GM12873 (cell line): ENCODE data around the gene ART4.

Experiments
- TF ChIP-seq, protein P1 (sequence below): IDR thresholded peaks from 2 replicates; pipeline ENCODE4 v1.5.1; 2012; ENCODE audit warnings: low read depth, mild to moderate bottlenecking, moderate library complexity, low read length, control low read depth; ENCODE audit not compliant: insufficient read depth; ENCODE audit errors: missing control alignments

ART4 gene

DNA sequence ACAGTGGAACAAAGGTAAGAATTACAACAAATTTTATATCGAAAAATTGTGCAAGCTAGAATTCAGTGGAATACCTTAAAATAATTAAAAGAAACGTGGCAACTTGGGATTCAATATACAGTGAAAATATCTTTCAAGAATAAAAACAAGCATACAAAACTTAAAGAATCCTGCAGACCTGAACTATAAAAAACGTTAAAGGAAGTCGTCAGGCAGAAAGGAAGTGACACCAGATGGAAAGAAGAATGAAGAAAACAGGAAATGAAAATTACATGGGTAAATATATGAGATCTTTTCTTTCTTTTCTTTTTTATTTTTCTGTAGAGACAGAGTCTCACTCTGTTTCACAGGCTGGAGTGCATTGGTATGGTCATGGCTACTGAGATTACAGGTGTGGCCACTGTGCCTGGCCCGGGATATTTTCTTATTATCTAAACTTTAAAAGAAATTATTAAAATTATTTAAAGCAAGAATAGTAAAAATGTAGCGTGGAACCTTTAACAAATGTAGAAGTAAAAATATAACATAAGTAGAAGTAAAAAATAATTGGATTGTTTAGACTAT, 37.6 kb upstream of the ART4 start:
- TF ChIP-seq, protein P1, sequence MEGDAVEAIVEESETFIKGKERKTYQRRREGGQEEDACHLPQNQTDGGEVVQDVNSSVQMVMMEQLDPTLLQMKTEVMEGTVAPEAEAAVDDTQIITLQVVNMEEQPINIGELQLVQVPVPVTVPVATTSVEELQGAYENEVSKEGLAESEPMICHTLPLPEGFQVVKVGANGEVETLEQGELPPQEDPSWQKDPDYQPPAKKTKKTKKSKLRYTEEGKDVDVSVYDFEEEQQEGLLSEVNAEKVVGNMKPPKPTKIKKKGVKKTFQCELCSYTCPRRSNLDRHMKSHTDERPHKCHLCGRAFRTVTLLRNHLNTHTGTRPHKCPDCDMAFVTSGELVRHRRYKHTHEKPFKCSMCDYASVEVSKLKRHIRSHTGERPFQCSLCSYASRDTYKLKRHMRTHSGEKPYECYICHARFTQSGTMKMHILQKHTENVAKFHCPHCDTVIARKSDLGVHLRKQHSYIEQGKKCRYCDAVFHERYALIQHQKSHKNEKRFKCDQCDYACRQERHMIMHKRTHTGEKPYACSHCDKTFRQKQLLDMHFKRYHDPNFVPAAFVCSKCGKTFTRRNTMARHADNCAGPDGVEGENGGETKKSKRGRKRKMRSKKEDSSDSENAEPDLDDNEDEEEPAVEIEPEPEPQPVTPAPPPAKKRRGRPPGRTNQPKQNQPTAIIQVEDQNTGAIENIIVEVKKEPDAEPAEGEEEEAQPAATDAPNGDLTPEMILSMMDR, result no peak

DNA sequence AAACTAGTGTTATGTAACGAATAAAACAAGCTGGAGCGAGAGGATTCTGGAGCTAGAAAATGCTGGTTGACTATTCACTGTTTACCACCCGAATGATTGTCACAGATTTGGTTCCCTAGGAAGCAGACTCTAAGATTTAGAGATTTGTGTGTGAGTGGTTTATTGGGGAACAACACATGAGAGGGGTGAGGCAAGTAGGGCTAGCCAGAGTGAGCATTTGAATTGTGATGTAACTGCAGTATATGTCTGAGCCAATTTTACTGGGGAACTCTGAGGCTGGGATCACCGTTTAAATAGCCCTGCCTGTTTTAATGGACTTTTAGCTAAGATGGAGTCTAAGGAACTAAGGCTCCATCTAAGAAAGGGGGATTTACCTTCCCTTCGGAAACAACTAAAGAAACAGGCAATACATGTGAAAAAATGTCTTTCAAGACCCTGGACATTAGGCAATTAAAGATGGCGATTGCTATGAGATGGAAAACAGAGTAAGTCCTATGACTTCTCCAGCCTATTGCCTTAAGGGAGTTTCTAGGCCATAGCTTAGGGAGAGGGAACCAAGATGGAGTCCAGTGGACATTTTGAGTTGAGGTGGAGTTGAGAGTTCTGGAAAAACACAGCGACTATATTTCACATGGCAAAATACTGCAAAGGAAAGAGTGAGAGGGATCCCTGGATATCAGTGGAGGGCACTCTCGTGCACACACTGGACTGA, 36.1 kb upstream of the ART4 start:
- TF ChIP-seq, protein P1, result no peak

DNA sequence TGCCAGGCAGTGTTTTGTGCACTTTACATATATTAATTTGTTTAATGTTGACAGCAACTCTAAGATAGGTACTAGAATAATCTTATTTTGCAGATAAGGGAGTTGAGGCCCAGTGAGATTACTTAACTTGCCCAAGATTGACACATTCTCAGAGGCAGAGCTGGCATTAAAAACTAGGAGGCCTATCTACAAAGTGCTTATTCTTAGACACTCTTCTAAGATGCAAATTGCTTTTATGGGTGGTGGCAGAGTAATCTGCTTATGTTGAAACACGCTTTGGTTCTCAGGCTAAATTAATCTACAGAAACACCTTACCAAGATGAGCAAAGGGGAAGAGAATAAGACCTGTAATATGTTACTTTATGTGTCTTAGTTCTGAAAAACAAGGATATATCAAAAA, 35.2 kb upstream of the ART4 start:
- TF ChIP-seq, protein P1, result no peak

DNA sequence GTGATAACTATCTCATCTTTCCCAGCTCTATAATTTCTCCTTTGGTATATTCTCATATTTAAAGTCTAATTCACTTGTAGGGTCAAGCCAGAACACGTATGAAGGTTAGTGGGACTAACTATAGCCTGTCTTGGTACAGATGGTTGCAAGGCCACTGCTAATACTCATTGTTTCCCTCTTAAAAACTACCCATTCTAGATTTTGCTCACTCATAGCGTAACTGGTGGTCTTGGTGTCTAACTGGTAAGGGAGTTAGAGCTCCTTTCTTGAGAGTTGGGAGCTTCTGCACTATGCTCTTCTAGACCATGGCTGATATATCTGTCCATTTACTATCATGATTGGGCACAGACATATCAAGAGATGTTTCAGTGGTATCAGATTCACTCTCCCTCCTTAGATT, 33.5 kb upstream of the ART4 start:
- TF ChIP-seq, protein P1, result no peak

DNA sequence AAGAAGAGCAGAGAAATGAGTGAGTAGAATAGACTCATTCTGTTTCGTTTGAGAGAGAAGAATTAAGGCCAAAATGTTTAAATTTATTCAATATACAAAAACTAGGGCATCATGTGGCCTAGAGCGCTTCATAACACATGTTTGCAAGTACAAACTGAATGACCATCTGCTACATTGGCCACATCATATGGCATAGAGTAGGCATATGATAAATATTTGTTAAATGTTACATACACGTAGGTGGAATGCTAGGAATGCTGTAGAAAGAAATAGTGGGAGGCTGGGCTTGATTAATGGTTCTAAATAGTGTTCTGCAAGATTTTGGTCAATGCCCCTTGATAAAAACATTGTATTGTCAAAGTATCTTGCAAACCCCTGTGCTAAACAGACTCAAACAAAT, 31.6 kb upstream of the ART4 start:
- TF ChIP-seq, protein P1, result no peak

DNA sequence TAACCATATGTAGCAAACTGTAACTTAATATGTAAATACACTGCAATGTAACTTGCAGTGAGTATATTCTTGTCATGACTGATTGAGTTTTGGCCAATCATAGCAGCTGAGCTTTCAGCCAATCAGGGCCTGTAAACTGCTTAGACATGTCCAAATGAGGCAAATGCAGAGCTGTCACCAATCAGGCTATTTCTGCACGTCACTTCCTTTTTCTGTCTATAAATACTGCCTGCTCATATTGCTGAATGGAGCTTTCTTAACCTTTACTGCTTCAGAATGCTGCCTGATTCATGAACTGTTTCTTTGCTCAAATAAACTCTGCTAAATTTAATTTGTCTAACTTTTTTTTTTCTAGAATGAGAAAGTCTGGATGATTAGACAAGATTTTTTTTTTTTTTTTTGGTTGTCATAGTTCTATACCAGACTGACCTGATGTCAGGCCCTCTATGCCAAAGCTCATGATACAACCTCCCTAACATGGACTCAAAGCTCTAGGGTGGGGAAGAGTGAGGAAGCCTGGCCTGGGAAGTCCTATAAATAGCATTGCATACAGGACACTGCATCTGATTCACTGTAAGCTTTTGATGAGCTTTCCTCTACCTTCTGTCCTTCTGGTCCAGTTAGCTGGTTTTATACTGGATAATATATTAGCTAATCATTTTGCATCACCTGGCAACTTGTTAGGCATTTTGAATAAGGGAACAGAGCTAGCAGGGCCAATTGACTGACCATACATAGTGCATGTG, 30.3 kb upstream of the ART4 start:
- TF ChIP-seq, protein P1, result no peak

DNA sequence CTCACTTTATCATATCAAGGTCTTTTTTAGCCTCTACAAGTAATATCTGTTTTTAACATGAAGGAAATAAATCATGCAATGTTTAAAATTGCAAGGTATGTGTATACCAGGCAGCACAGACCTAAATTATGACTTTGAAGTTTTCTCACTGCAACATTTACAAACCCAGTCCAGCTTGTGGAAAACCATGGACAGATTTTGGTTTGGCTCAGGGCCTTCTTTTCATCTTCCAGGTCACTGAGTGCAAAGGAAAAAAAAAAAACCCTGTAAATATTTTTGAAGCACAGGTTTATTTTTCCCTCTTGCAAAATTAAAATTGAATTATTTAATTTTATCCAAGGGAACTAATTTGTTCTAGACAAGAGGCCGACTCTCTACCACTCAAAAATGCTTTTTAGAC, 28.6 kb upstream of the ART4 start:
- TF ChIP-seq, protein P1, result no peak
